Heart right ventricle (tissue), 16 donors: ENCODE measurements around the gene PRODH2. TPM values are rescaled to one million over a fixed set of nuclear protein-coding genes. Genes with fewer than 3 reads are reported as not detected.

Experiments used
- ATAC-seq, 8 donors: fragments of 200-7000 bp; cut with Tn5 transposase; one replicate each; pipeline ENCODE4 v1.9.1; 2020; ENCODE audit warnings: mild to moderate bottlenecking in 8 of 8, moderate library complexity in 8 of 8, moderate number of reproducible peaks in 1 of 8
- DNase-seq, 2 donors: peaks; one replicate each; pipeline ENCODE4 v3.0.0-alpha.2; 2020
- H3K27ac ChIP-seq, 10 donors: fragments of 200-600 bp; sonication (generic) in 2 of 10; one replicate each; pipeline versions ENCODE4 v1.5.0 to v1.8.0; 2020 to 2022; ENCODE audit warnings: mild to moderate bottlenecking in 3 of 10
- H3K27me3 ChIP-seq, 7 donors: fragments of 200-600 bp; one replicate each; pipeline ENCODE4 v1.8.0; 2021 to 2022; ENCODE audit warnings: mild to moderate bottlenecking in 2 of 7
- H3K36me3 ChIP-seq, 9 donors: fragments of 200-600 bp; sonication (generic) in 1 of 9; one replicate each; pipeline versions ENCODE4 v1.5.0 to v1.8.0; 2020 to 2022; ENCODE audit warnings: mild to moderate bottlenecking in 2 of 9
- H3K4me1 ChIP-seq, 9 donors: fragments of 200-600 bp; sonication (generic) in 1 of 9; one replicate each; pipeline versions ENCODE4 v1.5.0 to v1.8.0; 2020 to 2022; ENCODE audit warnings: mild to moderate bottlenecking in 4 of 9
- H3K4me3 ChIP-seq, 10 donors: fragments of 200-600 bp; sonication (generic) in 2 of 10; one replicate each; pipeline versions ENCODE4 v1.5.0 to v1.8.0; 2020 to 2022; ENCODE audit warnings: mild to moderate bottlenecking in 7 of 10, moderate library complexity in 2 of 10
- H3K9me3 ChIP-seq, 11 donors: fragments of 200-600 bp in 10 of 11; sonication (generic) in 2 of 11; one replicate each; pipeline versions ENCODE4 v1.5.0 to v1.8.0; 2013 to 2022; ENCODE audit warnings: mild to moderate bottlenecking in 2 of 11, control low read depth in 1 of 11, moderate library complexity in 1 of 11
- CTCF ChIP-seq, 9 donors: fragments of 200-600 bp; sonication (generic) in 2 of 9; IDR thresholded peaks; one replicate each; pipeline versions ENCODE4 v1.5.0 to v1.8.0; 2021 to 2022; ENCODE audit warnings: antibody characterized with exemption in 9 of 9, mild to moderate bottlenecking in 5 of 9, moderate library complexity in 1 of 9
- WGBS, 2 donors: extraction: QIAGEN DNeasy Blood & Tissue Kit; methylation state at CpG; one replicate each; pipeline ENCODE4 v1.1.7; 2013; ENCODE audit warnings: inconsistent platforms in 1 of 2; 5-methylcytosine and 5-hydroxymethylcytosine counted together
- intact Hi-C, 10 donors: fragments of 100-400 bp; cut with DNase I; formaldehyde crosslinking; loops; one replicate each; pipeline versions ENCODE4 v1.11.1 to v1.14.2; 2022
- polyA plus RNA-seq, 2 donors: library from polyadenylated mRNA; stranded (reverse); fragments of 200-250 nt; gene quantifications; one replicate each; pipeline ENCODE4 v1.2.3, GENCODE V29; 2013
- total RNA-seq, 10 donors: library from RNA; stranded (reverse); fragmentation: NEBNext Ultra II Directional in 3 of 10; extraction: Animal tissue kit (Norgen Biotek cat#: 25700) in 3 of 10; gene quantifications; one replicate each; pipeline versions ENCODE4 v1.2.1 to v1.2.4, GENCODE V29; 2021 to 2023
- donor health status: Arrhythmogenic right ventricular cardiomyopathy.
- donor health status: ischemic (EF 13 %, LVEDD 7.1; RV severe dilation, severe dysfunction).
- donor health status: healthy with polysubstance abuse.
- donor health status: DM: no; HTN: yes; CAD: no.
- donor health status: DM: no; HTN: no; CAD: no.
- donor health status: ischemic (EF 25% LVEDD 6.9; RV normal size, moderate dysfunction).
- donor health status: ischemic (EF 25% LVEDD 5.7; RV mildly dilated, moderate dysfunction).
- donor health status: healthy.
- donor health status: DM: yes; HTN: yes; CAD: no.
- donor health status: Ischemic cardiomyopathy.
- donor health status: ischemic (EF 35%, LVEDD 5.7; RV mildly dilated, moderate dysfunction).
- donor health status: nonischemic (EF 11% LVEDD 7.7; RV severe dilation, severe dysfunction).
- donor health status: DM: yes; HTN: yes; CAD: no.
- donor health status: PGD.
- donor health status: ischemic (EF 29% LVEDD 5.4; RV normal size, mild dysfunction).
- donor health status: nonischemic (EF 23%, LVEDD 6.1; RV moderate dilation, normal function).

Gene PRODH2
- total and polyA plus RNA-seq, 12 donors: not detected

- no peak for ATAC-seq
- Histone ChIP-seq H3K4me1 (peaks cover 10 to 67% (median 40%) of the 10 kb centered on the region in 9 donors), H3K9me3 (no peaks in the 10 kb centered on the region), H3K27ac (peak overlapping the region in 5 of 10 donors; percentile 37 to 99 (median 96)), H3K4me3 (no peak overlapping the region), H3K27me3 (peaks cover 0 to 15% (median 0%) of the 10 kb centered on the region in 7 donors), H3K36me3 (peaks cover 0 to 32% (median 18%) of the 10 kb centered on the region in 9 donors)
- DNase-seq: no peak
- no peak for TF ChIP-seq CTCF (IDR thresholded peaks at IDR 0.05)
- WGBS, 2 donors: 93 to 94% methylated on average over 19 to 20 of the region's 20 CpGs
- intact Hi-C loops: loop anchor here in 1 of 10 donors (5.0 kb wide), 1 partner anchor 36 kb away; the partner anchor contains the start of gene KMT2B
Measured at GRCh38 chr19:35752746-35753350, 59.8 kb downstream of the PRODH2 start.

GRCh38 chr19:35751839-35752745 is 60.6 kb downstream of the PRODH2 start:
- Histone ChIP-seq H3K4me3 (no peak overlapping the region), H3K27me3 (peaks cover 0 to 15% (median 0%) of the 10 kb centered on the region in 7 donors), H3K36me3 (peaks cover 0 to 32% (median 18%) of the 10 kb centered on the region in 9 donors), H3K9me3 (no peaks in the 10 kb centered on the region), H3K27ac (peak overlapping the region in 4 of 10 donors; percentile 24 to 99 (median 30)), H3K4me1 (peaks cover 11 to 66% (median 41%) of the 10 kb centered on the region in 9 donors)
- DNase-seq (no peak), ATAC-seq (peak in 1 of 8 donors; percentile 5)
- intact Hi-C loops: loop anchor here in 1 of 10 donors (5.0 kb wide), 1 partner anchor 35 kb away; the partner anchor contains the start of gene KMT2B
- 86 to 87% methylated on average over 14 of the region's 14 CpGs for WGBS, 2 donors
- no peak for TF ChIP-seq CTCF (IDR thresholded peaks at IDR 0.05)

- intact Hi-C loops: loop anchor here in 1 of 10 donors (5.0 kb wide), 1 partner anchor 33 kb away; the partner anchor contains the start of gene KMT2B
- H3K4me1 ChIP-seq: peaks cover 7 to 60% (median 37%) of the 10 kb centered on the region in 9 donors
Measured at GRCh38 chr19:35750167-35750566, 62.5 kb downstream of the PRODH2 start.

More at GRCh38 chr19:35750167-35750566, 62.5 kb downstream of the PRODH2 start:
- 91 to 95% methylated on average over 5 of the region's 5 CpGs for WGBS, 2 donors
- Histone ChIP-seq H3K9me3 (no peaks in the 10 kb centered on the region), H3K27me3 (peaks cover 0 to under 1% (median 0%) of the 10 kb centered on the region in 7 donors), H3K27ac (no peak overlapping the region), H3K36me3 (peaks cover 0 to 35% (median 18%) of the 10 kb centered on the region in 9 donors), H3K4me3 (no peak overlapping the region)
- TF ChIP-seq CTCF (IDR thresholded peaks at IDR 0.05): no peak
- no peak for DNase-seq
- no peak for ATAC-seq

Other genes with a start within 250 kb of the PRODH2 start
- gene ATP4A, start 249.2 kb downstream of the PRODH2 start, total RNA-seq: not detected
- not detected for gene ATP4A, start 249.2 kb downstream of the PRODH2 start, polyA plus RNA-seq
- not detected for gene PMIS2, start 226.7 kb downstream of the PRODH2 start, total RNA-seq
- gene PMIS2, start 226.7 kb downstream of the PRODH2 start, polyA plus RNA-seq: not detected
- gene HAUS5, start 200.1 kb downstream of the PRODH2 start, total RNA-seq: 1 to 10 TPM; 3.2 to 9.3 (median 4.7) TPM
- 10 to 100 TPM in 1 of 2 donors, 1 to 10 TPM in 1; 4.3 to 14.1 TPM for gene HAUS5, start 200.1 kb downstream of the PRODH2 start, polyA plus RNA-seq
- gene RBM42, start 183.8 kb downstream of the PRODH2 start, total RNA-seq: 10 to 100 TPM; 43.5 to 57.8 (median 53.2) TPM
- gene RBM42, start 183.8 kb downstream of the PRODH2 start, polyA plus RNA-seq: 10 to 100 TPM; 76.3 to 93.1 TPM
- under 1 TPM in 4 of 10 donors, not detected in 6; 0.26 to 0.55 (median 0.28) TPM for gene ETV2, start 171.1 kb downstream of the PRODH2 start, total RNA-seq
- gene ETV2, start 171.1 kb downstream of the PRODH2 start, polyA plus RNA-seq: 1 to 10 TPM in 1 of 2 donors, under 1 TPM in 1; 0.59 to 1.5 TPM
- 1,000 to 10,000 TPM; 1,085 to 1,585 (median 1,381) TPM for gene COX6B1, start 164.5 kb downstream of the PRODH2 start, total RNA-seq
- 1,000 to 10,000 TPM; 2,189 to 5,346 TPM for gene COX6B1, start 164.5 kb downstream of the PRODH2 start, polyA plus RNA-seq
- gene UPK1A, start 146.3 kb downstream of the PRODH2 start, total RNA-seq: under 1 TPM in 1 of 10 donors, not detected in 9; 0.38 TPM
- gene UPK1A, start 146.3 kb downstream of the PRODH2 start, polyA plus RNA-seq: under 1 TPM in 1 of 2 donors, not detected in 1; 0.03 TPM
- gene ZBTB32, start 108.3 kb downstream of the PRODH2 start, total RNA-seq: under 1 TPM in 1 of 10 donors, not detected in 9; 0.12 TPM
- under 1 TPM in 1 of 2 donors, not detected in 1; 0.03 TPM for gene ZBTB32, start 108.3 kb downstream of the PRODH2 start, polyA plus RNA-seq
- gene KMT2B, start 94.8 kb downstream of the PRODH2 start, total RNA-seq: 10 to 100 TPM; 10.8 to 19.2 (median 14.6) TPM
- 10 to 100 TPM; 15.0 to 28.7 TPM for gene KMT2B, start 94.8 kb downstream of the PRODH2 start, polyA plus RNA-seq
- 10 to 100 TPM in 1 of 10 donors, 1 to 10 TPM in 9; 1.1 to 17.1 (median 2.3) TPM for gene IGFLR1, start 70.4 kb downstream of the PRODH2 start, total RNA-seq
- gene IGFLR1, start 70.4 kb downstream of the PRODH2 start, polyA plus RNA-seq: 10 to 100 TPM in 1 of 2 donors, 1 to 10 TPM in 1; 6.6 to 13.3 TPM
- 10 to 100 TPM; 17.4 to 35.1 (median 20.3) TPM for gene U2AF1L4, start 67.4 kb downstream of the PRODH2 start, total RNA-seq
- gene U2AF1L4, start 67.4 kb downstream of the PRODH2 start, polyA plus RNA-seq: 10 to 100 TPM; 11.5 to 57.7 TPM
- gene PSENEN, start 67.2 kb downstream of the PRODH2 start, total RNA-seq: 10 to 100 TPM; 34.8 to 70.7 (median 44.9) TPM
- 100 to 1,000 TPM in 1 of 2 donors, 10 to 100 TPM in 1; 69.3 to 149 TPM for gene PSENEN, start 67.2 kb downstream of the PRODH2 start, polyA plus RNA-seq
- 1 to 10 TPM; 4.0 to 9.3 (median 4.8) TPM for gene LIN37, start 64.3 kb downstream of the PRODH2 start, total RNA-seq
- gene LIN37, start 64.3 kb downstream of the PRODH2 start, polyA plus RNA-seq: 10 to 100 TPM; 25.2 to 29.4 TPM
- 1,000 to 10,000 TPM in 5 of 10 donors, 100 to 1,000 TPM in 5; 448 to 1,269 (median 1,031) TPM for gene HSPB6, start 55.8 kb downstream of the PRODH2 start, total RNA-seq
- 100 to 1,000 TPM; 387 to 822 TPM for gene HSPB6, start 55.8 kb downstream of the PRODH2 start, polyA plus RNA-seq
- 10 to 100 TPM in 5 of 10 donors, 1 to 10 TPM in 5; 7.0 to 14.7 (median 9.7) TPM for gene PROSER3, start 54.7 kb downstream of the PRODH2 start, total RNA-seq
- gene PROSER3, start 54.7 kb downstream of the PRODH2 start, polyA plus RNA-seq: 1 to 10 TPM; 5.5 to 9.7 TPM
- gene ARHGAP33, start 37.3 kb downstream of the PRODH2 start, total RNA-seq: 1 to 10 TPM; 1.3 to 9.5 (median 5.6) TPM
- gene ARHGAP33, start 37.3 kb downstream of the PRODH2 start, polyA plus RNA-seq: 10 to 100 TPM in 1 of 2 donors, 1 to 10 TPM in 1; 2.2 to 10.1 TPM
- gene NPHS1, start 39.7 kb upstream of the PRODH2 start, total RNA-seq: under 1 TPM in 2 of 10 donors, not detected in 8; 0.07 to 0.12 TPM
- gene NPHS1, start 39.7 kb upstream of the PRODH2 start, polyA plus RNA-seq: not detected
- under 1 TPM in 2 of 10 donors, not detected in 8; 0.12 to 0.35 TPM for gene KIRREL2, start 44.1 kb upstream of the PRODH2 start, total RNA-seq
- not detected for gene KIRREL2, start 44.1 kb upstream of the PRODH2 start, polyA plus RNA-seq
- 10 to 100 TPM; 13.6 to 63.5 (median 26.0) TPM for gene APLP1, start 55.7 kb upstream of the PRODH2 start, total RNA-seq
- 10 to 100 TPM in 1 of 2 donors, 1 to 10 TPM in 1; 2.7 to 24.2 TPM for gene APLP1, start 55.7 kb upstream of the PRODH2 start, polyA plus RNA-seq
- gene NFKBID, start 87.7 kb upstream of the PRODH2 start, total RNA-seq: 1 to 10 TPM in 9 of 10 donors, under 1 TPM in 1; 0.66 to 7.8 (median 3.7) TPM
- 1 to 10 TPM; 2.3 to 4.8 TPM for gene NFKBID, start 87.7 kb upstream of the PRODH2 start, polyA plus RNA-seq
- 10 to 100 TPM in 1 of 10 donors, 1 to 10 TPM in 9; 1.7 to 22.8 (median 4.5) TPM for gene HCST, start 89.7 kb upstream of the PRODH2 start, total RNA-seq
- gene HCST, start 89.7 kb upstream of the PRODH2 start, polyA plus RNA-seq: 10 to 100 TPM; 10.6 to 17.6 TPM
- gene TYROBP, start 95.5 kb upstream of the PRODH2 start, total RNA-seq: 100 to 1,000 TPM in 1 of 10 donors, 10 to 100 TPM in 6, 1 to 10 TPM in 3; 8.4 to 122 (median 18.2) TPM
- gene TYROBP, start 95.5 kb upstream of the PRODH2 start, polyA plus RNA-seq: 10 to 100 TPM; 23.9 to 60.9 TPM
- gene LRFN3, start 123.5 kb upstream of the PRODH2 start, total RNA-seq: 1 to 10 TPM; 3.4 to 9.6 (median 5.8) TPM
- 1 to 10 TPM; 3.7 to 8.2 TPM for gene LRFN3, start 123.5 kb upstream of the PRODH2 start, polyA plus RNA-seq
- 10 to 100 TPM in 5 of 10 donors, 1 to 10 TPM in 5; 7.3 to 13.4 (median 10.2) TPM for gene SDHAF1, start 182.3 kb upstream of the PRODH2 start, total RNA-seq
- gene SDHAF1, start 182.3 kb upstream of the PRODH2 start, polyA plus RNA-seq: 10 to 100 TPM in 1 of 2 donors, 1 to 10 TPM in 1; 7.7 to 26.6 TPM
- gene SYNE4, start 196.0 kb upstream of the PRODH2 start, total RNA-seq: under 1 TPM in 3 of 10 donors, not detected in 7; 0.26 to 0.62 (median 0.42) TPM
- under 1 TPM; 0.29 to 0.37 TPM for gene SYNE4, start 196.0 kb upstream of the PRODH2 start, polyA plus RNA-seq
- gene ALKBH6, start 201.4 kb upstream of the PRODH2 start, total RNA-seq: 10 to 100 TPM in 6 of 10 donors, 1 to 10 TPM in 4; 7.9 to 12.4 (median 10.2) TPM
- gene ALKBH6, start 201.4 kb upstream of the PRODH2 start, polyA plus RNA-seq: 10 to 100 TPM; 16.2 to 18.9 TPM
- 1 to 10 TPM; 1.2 to 7.5 (median 4.7) TPM for gene CLIP3, start 220.0 kb upstream of the PRODH2 start, total RNA-seq
- 1 to 10 TPM; 2.2 to 2.6 TPM for gene CLIP3, start 220.0 kb upstream of the PRODH2 start, polyA plus RNA-seq
- gene THAP8, start 241.4 kb upstream of the PRODH2 start, total RNA-seq: 1 to 10 TPM; 2.7 to 7.7 (median 3.5) TPM
- gene THAP8, start 241.4 kb upstream of the PRODH2 start, polyA plus RNA-seq: 1 to 10 TPM; 5.3 to 6.2 TPM
- 10 to 100 TPM in 7 of 10 donors, 1 to 10 TPM in 3; 6.0 to 33.7 (median 12.9) TPM for gene WDR62, start 242.1 kb upstream of the PRODH2 start, total RNA-seq
- gene WDR62, start 242.1 kb upstream of the PRODH2 start, polyA plus RNA-seq: 10 to 100 TPM in 1 of 2 donors, 1 to 10 TPM in 1; 1.6 to 22.1 TPM